Heart right ventricle (tissue), 16 donors: ENCODE results near the gene GRIK2. TPM values are rescaled to one million over a fixed set of nuclear protein-coding genes. Genes with fewer than 3 reads are reported as not detected.

Experiments used
- ATAC-seq, 8 donors: fragments of 200-7000 bp; cut with Tn5 transposase; one replicate each; pipeline ENCODE4 v1.9.1; 2020; ENCODE audit warnings: mild to moderate bottlenecking in 8 of 8, moderate library complexity in 8 of 8, moderate number of reproducible peaks in 1 of 8
- DNase-seq, 2 donors: peaks; one replicate each; pipeline ENCODE4 v3.0.0-alpha.2; 2020
- H3K27ac ChIP-seq, 10 donors: fragments of 200-600 bp; sonication (generic) in 2 of 10; one replicate each; pipeline versions ENCODE4 v1.5.0 to v1.8.0; 2020 to 2022; ENCODE audit warnings: mild to moderate bottlenecking in 3 of 10
- H3K27me3 ChIP-seq, 7 donors: fragments of 200-600 bp; one replicate each; pipeline ENCODE4 v1.8.0; 2021 to 2022; ENCODE audit warnings: mild to moderate bottlenecking in 2 of 7
- H3K36me3 ChIP-seq, 9 donors: fragments of 200-600 bp; sonication (generic) in 1 of 9; one replicate each; pipeline versions ENCODE4 v1.5.0 to v1.8.0; 2020 to 2022; ENCODE audit warnings: mild to moderate bottlenecking in 2 of 9
- H3K4me1 ChIP-seq, 9 donors: fragments of 200-600 bp; sonication (generic) in 1 of 9; one replicate each; pipeline versions ENCODE4 v1.5.0 to v1.8.0; 2020 to 2022; ENCODE audit warnings: mild to moderate bottlenecking in 4 of 9
- H3K4me3 ChIP-seq, 10 donors: fragments of 200-600 bp; sonication (generic) in 2 of 10; one replicate each; pipeline versions ENCODE4 v1.5.0 to v1.8.0; 2020 to 2022; ENCODE audit warnings: mild to moderate bottlenecking in 7 of 10, moderate library complexity in 2 of 10
- H3K9me3 ChIP-seq, 11 donors: fragments of 200-600 bp in 10 of 11; sonication (generic) in 2 of 11; one replicate each; pipeline versions ENCODE4 v1.5.0 to v1.8.0; 2013 to 2022; ENCODE audit warnings: mild to moderate bottlenecking in 2 of 11, control low read depth in 1 of 11, moderate library complexity in 1 of 11
- CTCF ChIP-seq, 9 donors: fragments of 200-600 bp; sonication (generic) in 2 of 9; IDR thresholded peaks; one replicate each; pipeline versions ENCODE4 v1.5.0 to v1.8.0; 2021 to 2022; ENCODE audit warnings: antibody characterized with exemption in 9 of 9, mild to moderate bottlenecking in 5 of 9, moderate library complexity in 1 of 9
- WGBS, 2 donors: extraction: QIAGEN DNeasy Blood & Tissue Kit; methylation state at CpG; one replicate each; pipeline ENCODE4 v1.1.7; 2013; ENCODE audit warnings: inconsistent platforms in 1 of 2; 5-methylcytosine and 5-hydroxymethylcytosine counted together
- intact Hi-C, 10 donors: fragments of 100-400 bp; cut with DNase I; formaldehyde crosslinking; loops; one replicate each; pipeline versions ENCODE4 v1.11.1 to v1.14.2; 2022
- polyA plus RNA-seq, 2 donors: library from polyadenylated mRNA; stranded (reverse); fragments of 200-250 nt; gene quantifications; one replicate each; pipeline ENCODE4 v1.2.3, GENCODE V29; 2013
- total RNA-seq, 10 donors: library from RNA; stranded (reverse); fragmentation: NEBNext Ultra II Directional in 3 of 10; extraction: Animal tissue kit (Norgen Biotek cat#: 25700) in 3 of 10; gene quantifications; one replicate each; pipeline versions ENCODE4 v1.2.1 to v1.2.4, GENCODE V29; 2021 to 2023
- donor health status: Arrhythmogenic right ventricular cardiomyopathy.
- donor health status: ischemic (EF 13 %, LVEDD 7.1; RV severe dilation, severe dysfunction).
- donor health status: healthy with polysubstance abuse.
- donor health status: DM: no; HTN: yes; CAD: no.
- donor health status: DM: no; HTN: no; CAD: no.
- donor health status: ischemic (EF 25% LVEDD 6.9; RV normal size, moderate dysfunction).
- donor health status: ischemic (EF 25% LVEDD 5.7; RV mildly dilated, moderate dysfunction).
- donor health status: healthy.
- donor health status: DM: yes; HTN: yes; CAD: no.
- donor health status: Ischemic cardiomyopathy.
- donor health status: ischemic (EF 35%, LVEDD 5.7; RV mildly dilated, moderate dysfunction).
- donor health status: nonischemic (EF 11% LVEDD 7.7; RV severe dilation, severe dysfunction).
- donor health status: DM: yes; HTN: yes; CAD: no.
- donor health status: PGD.
- donor health status: ischemic (EF 29% LVEDD 5.4; RV normal size, mild dysfunction).
- donor health status: nonischemic (EF 23%, LVEDD 6.1; RV moderate dilation, normal function).

Gene GRIK2
- total and polyA plus RNA-seq, 12 donors: 0.13 to 7.0 (median 2.5) TPM

GRCh38 chr6:102026649-102027048 is 633.1 kb downstream of the GRIK2 start:
- Histone ChIP-seq H3K4me3 (no peak overlapping the region), H3K36me3 (no peaks in the 10 kb centered on the region), H3K4me1 (no peaks in the 10 kb centered on the region), H3K9me3 (no peaks in the 10 kb centered on the region), H3K27ac (no peak overlapping the region), H3K27me3 (no peaks in the 10 kb centered on the region)
- DNase-seq (no peak), ATAC-seq (no peak)
- intact Hi-C loops: no loop called here
- no peak for TF ChIP-seq CTCF (IDR thresholded peaks at IDR 0.05)

GRCh38 chr6:102028176-102028575 is 634.7 kb downstream of the GRIK2 start:
- WGBS, 2 donors: 83 to 89% methylated on average over 2 of the region's 2 CpGs
- H3K27ac ChIP-seq: no peak overlapping the region
- DNase-seq: no peak
- no peaks in the 10 kb centered on the region for H3K27me3 ChIP-seq
- no peak for TF ChIP-seq CTCF (IDR thresholded peaks at IDR 0.05)
- no peak for ATAC-seq
- no peaks in the 10 kb centered on the region for H3K36me3 ChIP-seq
- intact Hi-C loops: no loop called here
- H3K4me1 ChIP-seq: no peaks in the 10 kb centered on the region
- H3K9me3 ChIP-seq: no peaks in the 10 kb centered on the region
- no peak overlapping the region for H3K4me3 ChIP-seq

GRCh38 chr6:102038964-102039363 is 645.5 kb downstream of the GRIK2 start:
- Histone ChIP-seq H3K4me1 (no peaks in the 10 kb centered on the region), H3K9me3 (peaks cover 0 to 8% (median 0%) of the 10 kb centered on the region in 11 donors), H3K27me3 (no peaks in the 10 kb centered on the region), H3K4me3 (no peak overlapping the region), H3K27ac (no peak overlapping the region), H3K36me3 (no peaks in the 10 kb centered on the region)
- TF ChIP-seq CTCF (IDR thresholded peaks at IDR 0.05): no peak
- intact Hi-C loops: no loop called here
- WGBS, 2 donors: 61 to 64% methylated on average over 3 of the region's 3 CpGs
- DNase-seq: no peak
- ATAC-seq: no peak

- Histone ChIP-seq H3K36me3 (no peaks in the 10 kb centered on the region), H3K27ac (no peak overlapping the region), H3K27me3 (no peaks in the 10 kb centered on the region), H3K9me3 (peaks cover 0 to 8% (median 0%) of the 10 kb centered on the region in 11 donors), H3K4me3 (no peak overlapping the region), H3K4me1 (no peaks in the 10 kb centered on the region)
- TF ChIP-seq CTCF (IDR thresholded peaks at IDR 0.05): no peak
- ATAC-seq (no peak), DNase-seq (no peak)
- WGBS, 2 donors: 71 to 80% methylated on average over 3 of the region's 3 CpGs
- intact Hi-C loops: no loop called here
These were observed 645.9 kb downstream of the GRIK2 start for GRCh38 chr6:102039441-102039840.

- WGBS, 2 donors: 94 to 96% methylated on average over 1 of the region's 1 CpG
- TF ChIP-seq CTCF (IDR thresholded peaks at IDR 0.05): no peak
- no peak for ATAC-seq
- Histone ChIP-seq H3K27ac (no peak overlapping the region), H3K36me3 (no peaks in the 10 kb centered on the region), H3K4me1 (no peaks in the 10 kb centered on the region), H3K4me3 (no peak overlapping the region), H3K27me3 (no peaks in the 10 kb centered on the region), H3K9me3 (peaks cover 0 to 16% (median 0%) of the 10 kb centered on the region in 11 donors)
- intact Hi-C loops: no loop called here
- DNase-seq: no peak
These were observed 657.5 kb downstream of the GRIK2 start for GRCh38 chr6:102051001-102051400.
